GM21447 (cell line): ENCODE data around the gene GNA12.
"Not testable (repeated sequence)": the region's sequence is repeated elsewhere in the genome, so short reads cannot be mapped to it uniquely, and the experiment has no call there.

Source experiments
- ATAC-seq: cut with Tn5 transposase; IDR thresholded peaks from one replicate; pipeline ENCODE4 v1.9.1; 2021; ENCODE audit not compliant: unreplicated experiment

GNA12 gene

GRCh38 chr7:2758673-2759616 is 85.2 kb downstream of the GNA12 start:
- ATAC-seq: no peak

GRCh38 chr7:2757904-2758672 is 86.0 kb downstream of the GNA12 start:
- ATAC-seq: peak; percentile 71

GRCh38 chr7:2757361-2757903 is 86.7 kb downstream of the GNA12 start:
- peak; percentile 2 for ATAC-seq

- no peak for ATAC-seq
Observed at GRCh38 chr7:2755531-2755930, 88.6 kb downstream of the GNA12 start.

- no peak for ATAC-seq
Observed at GRCh38 chr7:2754912-2755311, 89.2 kb downstream of the GNA12 start.

GRCh38 chr7:2754086-2754485 is 90.0 kb downstream of the GNA12 start:
- no peak for ATAC-seq

GRCh38 chr7:2753148-2753547 is 91.0 kb downstream of the GNA12 start:
- ATAC-seq: no peak

GRCh38 chr7:2751086-2751485 is 93.0 kb downstream of the GNA12 start:
- ATAC-seq: no peak

GRCh38 chr7:2750004-2750407 is 94.1 kb downstream of the GNA12 start:
- no peak for ATAC-seq

GRCh38 chr7:2748684-2749083 is 95.4 kb downstream of the GNA12 start:
- ATAC-seq: not testable (repeated sequence)

- not testable (repeated sequence) for ATAC-seq
Observed at GRCh38 chr7:2743523-2744185, 100.5 kb downstream of the GNA12 start.

GRCh38 chr7:2738766-2739549 is 105.2 kb downstream of the GNA12 start:
- no peak for ATAC-seq

GRCh38 chr7:2737771-2738540 is 106.2 kb downstream of the GNA12 start:
- ATAC-seq: no peak

- ATAC-seq: not testable (repeated sequence)
Observed at GRCh38 chr7:2737005-2737743, 106.9 kb downstream of the GNA12 start.

- no peak for ATAC-seq
Observed at GRCh38 chr7:2736411-2736914, 107.6 kb downstream of the GNA12 start.

GRCh38 chr7:2735744-2736143 is 108.4 kb downstream of the GNA12 start:
- ATAC-seq: no peak

- ATAC-seq: no peak
Observed at GRCh38 chr7:2734751-2735571, 109.1 kb downstream of the GNA12 start.
